Fibroblast of skin of back (primary cell): ENCODE results near the gene MNX1.

ENCODE experiments used
- DNase-seq: peaks from one replicate; pipeline ENCODE4 v3.0.0-alpha.2; 2013

MNX1 gene

DNA sequence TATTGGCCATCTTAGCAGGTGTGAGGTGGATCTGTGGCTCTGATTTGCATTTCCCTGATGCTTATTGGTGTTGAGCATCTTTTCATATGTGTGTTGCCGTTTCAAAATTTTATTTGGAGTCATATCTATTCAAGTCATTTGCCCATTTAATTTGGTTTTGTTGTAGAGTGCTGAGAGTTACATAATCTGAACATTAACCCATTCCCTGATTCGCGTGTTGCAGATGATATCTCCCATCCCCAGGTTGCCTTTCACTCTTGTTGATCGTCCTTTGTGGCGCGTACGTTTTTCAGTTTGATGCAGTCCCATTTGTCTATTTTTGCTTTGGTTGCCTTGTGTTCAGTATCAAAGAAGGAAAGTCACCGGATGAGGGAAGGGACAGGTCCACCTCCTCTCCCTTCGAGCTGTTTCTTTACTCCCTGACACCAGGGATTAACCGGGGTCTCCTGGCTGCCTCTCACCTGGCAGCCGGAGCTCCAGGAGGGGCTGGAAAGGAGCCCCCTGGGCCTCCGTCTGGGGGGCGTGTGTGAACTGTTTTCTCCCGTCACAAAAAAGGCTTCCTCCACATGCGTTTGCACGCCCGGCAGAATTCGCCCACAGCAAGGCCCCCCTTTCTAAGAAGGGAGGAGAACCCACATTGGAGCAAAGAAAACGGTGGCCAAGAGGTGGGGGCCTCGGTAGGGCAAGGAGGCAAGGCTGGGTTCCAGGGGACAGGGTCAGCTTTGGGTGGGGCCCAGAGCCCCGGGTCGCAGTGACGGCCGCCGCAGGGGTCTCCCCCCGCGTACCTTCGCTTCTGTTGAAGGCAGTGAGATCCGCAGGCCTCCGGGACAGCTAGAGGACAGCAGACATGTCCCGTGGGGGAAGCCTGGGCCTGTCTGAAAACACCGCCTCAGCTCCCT, 8.3 kb downstream of the MNX1 start:
- DNase-seq: no peak

DNA sequence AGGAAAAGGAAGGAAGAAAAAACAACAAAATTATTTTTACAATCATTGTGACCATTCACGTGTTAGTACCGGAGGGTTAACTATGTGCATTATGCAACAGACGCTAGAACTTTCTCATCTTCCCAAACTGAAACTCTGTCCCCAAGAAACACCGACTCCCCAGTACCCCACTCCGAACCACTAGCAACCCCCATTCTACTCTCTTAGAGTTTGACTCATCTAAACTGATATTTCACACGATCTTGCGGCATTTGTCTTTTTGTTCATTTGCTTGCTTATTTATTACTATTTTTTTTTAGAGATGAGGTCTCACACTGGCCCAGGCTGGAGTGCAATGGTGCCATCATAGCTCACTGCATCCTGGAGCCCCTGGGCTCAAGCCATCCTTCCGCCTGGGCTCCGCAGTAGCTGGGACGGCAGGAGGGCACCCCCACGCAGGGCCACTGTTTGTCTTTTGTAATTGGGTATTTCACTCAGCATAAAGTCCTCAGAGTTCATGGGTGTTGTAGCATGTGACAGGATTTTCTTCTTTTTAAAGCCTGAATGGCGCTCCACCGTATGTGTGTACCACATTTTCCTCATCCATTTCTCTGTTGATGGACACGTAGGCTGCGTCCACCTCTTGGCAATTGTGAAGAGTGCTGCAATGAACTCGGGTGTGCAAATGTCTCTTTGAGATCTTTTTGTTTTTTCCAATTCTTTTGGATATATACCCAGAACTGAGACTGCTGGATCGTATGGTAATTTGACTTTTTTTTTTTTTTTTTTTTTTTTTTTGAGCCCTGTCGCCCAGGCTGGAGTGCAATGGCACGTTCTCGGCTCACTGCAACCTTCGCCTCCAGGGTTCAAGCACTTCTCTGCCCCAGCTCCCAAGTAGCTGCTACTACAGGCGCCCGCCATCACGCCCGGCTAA, 9.5 kb downstream of the MNX1 start:
- no peak for DNase-seq

DNA sequence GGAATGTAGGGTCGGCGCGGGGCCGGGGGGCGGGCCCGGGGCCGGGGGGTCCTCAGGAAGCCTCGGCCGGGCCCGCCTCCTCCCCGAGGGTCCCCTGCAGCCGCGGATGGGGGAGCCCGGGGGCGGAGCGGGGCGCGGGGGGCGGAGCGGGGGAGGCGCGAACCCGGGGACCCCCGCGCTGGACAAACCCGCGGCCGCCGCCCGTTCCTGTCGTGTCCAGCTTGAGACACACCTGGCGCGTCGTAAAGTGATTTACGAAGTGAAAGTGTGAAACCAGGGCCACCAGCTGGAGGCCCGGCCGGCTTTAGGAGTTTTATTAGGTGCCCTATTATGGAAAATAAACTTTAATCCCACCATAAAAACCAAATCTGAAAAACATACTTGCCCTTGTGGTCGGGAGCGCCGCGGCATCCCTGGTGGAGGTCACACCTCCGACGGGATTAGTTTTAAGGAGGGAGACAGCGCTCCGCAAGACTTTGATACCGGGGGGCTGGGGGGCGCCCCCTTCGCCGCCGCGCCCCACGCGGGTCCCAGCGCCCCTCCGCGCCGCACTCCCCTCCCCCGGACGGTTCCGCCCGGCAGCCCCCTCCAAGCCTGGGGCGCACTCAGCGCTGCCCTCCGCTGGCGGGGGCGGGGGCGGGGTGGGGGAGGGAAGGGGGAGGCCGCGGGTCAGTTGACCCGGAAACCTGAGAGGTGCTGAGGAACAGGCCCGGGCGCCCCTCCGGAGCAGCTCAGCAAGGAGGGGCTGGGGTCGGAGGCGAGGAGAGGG, 10.3 kb downstream of the MNX1 start:
- no peak for DNase-seq

DNA sequence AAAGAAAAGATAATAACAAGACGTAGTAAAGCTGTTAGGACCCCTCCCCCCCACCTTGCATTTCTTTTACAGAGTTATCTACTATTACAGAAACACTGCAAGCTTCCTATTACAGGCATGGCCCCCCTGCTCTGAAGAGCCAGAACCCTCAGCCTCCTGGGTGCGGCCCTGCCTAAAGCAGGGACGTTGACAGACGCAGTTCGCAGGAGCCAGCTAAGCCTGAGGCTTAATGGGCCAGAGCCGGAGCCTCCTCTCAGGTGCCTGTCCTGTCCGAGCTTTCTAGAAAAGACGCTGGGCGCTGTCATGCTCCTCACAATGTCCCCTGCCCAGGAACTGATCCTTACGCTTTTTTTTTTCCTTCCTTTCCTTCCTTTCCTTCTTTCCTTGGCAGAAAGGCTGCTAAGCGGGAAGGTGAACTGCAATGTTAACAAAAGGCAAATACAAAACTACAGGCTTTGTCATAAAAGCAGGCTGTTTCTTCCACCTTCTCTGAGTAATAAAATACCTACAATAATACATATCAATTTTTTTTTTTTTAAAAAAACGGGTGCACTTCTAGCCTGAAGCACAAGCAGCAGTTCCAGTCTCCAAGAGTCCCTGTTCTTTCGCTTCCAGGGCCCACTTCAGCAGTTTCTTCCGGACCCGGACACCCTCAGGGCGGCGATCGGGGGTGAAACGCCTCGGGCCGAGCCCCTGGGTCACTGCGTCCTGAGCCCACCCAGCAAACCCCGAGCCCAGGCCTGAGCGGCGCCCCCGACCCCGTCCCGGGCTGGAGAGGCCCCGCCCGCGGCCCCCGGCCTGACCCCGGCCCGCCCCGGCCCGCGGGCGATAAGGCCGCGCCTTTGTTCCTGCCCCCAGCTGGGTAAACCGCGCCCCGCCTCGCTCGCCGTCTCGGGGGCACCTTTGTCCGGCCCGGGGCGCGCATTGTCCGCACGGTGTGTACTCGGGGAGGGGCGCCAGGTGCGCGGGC, 11.2 kb downstream of the MNX1 start:
- DNase-seq: no peak

DNA sequence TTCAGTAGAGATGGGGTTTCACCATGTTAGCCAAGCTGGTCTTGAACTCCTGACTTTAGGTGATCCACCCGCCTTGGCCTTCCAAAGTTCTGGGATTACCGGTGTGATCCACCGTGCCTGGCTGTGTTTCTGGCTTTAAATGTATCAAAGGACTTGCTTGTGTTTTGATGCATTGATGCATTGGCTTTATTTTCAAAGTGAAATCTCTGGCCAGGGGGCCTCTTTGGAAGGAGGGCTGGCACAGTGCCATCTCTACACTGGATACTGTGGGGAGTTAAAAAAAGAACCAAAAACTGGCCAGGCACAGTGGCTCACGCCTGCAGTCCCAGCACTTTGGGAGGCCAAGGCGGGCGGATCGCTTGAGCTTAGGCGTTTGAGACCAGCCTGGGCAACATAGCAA, 16.0 kb downstream of the MNX1 start:
- no peak for DNase-seq

DNA sequence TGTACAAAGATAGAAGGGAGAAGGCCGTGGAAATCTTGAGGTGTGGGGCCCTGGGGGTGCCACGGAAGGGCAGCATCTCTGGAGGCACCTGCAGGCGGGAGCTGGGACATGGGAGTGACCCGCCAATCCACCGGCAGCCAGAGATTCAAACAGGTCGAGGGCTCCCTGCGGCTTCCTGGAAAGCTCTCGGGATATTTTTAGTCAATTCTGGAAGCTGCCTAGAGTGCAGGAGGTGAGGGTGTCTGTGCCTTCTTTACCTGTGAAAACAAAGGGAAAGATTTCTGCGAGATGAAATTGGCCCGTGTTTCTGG, 16.6 kb downstream of the MNX1 start:
- no peak for DNase-seq

DNA sequence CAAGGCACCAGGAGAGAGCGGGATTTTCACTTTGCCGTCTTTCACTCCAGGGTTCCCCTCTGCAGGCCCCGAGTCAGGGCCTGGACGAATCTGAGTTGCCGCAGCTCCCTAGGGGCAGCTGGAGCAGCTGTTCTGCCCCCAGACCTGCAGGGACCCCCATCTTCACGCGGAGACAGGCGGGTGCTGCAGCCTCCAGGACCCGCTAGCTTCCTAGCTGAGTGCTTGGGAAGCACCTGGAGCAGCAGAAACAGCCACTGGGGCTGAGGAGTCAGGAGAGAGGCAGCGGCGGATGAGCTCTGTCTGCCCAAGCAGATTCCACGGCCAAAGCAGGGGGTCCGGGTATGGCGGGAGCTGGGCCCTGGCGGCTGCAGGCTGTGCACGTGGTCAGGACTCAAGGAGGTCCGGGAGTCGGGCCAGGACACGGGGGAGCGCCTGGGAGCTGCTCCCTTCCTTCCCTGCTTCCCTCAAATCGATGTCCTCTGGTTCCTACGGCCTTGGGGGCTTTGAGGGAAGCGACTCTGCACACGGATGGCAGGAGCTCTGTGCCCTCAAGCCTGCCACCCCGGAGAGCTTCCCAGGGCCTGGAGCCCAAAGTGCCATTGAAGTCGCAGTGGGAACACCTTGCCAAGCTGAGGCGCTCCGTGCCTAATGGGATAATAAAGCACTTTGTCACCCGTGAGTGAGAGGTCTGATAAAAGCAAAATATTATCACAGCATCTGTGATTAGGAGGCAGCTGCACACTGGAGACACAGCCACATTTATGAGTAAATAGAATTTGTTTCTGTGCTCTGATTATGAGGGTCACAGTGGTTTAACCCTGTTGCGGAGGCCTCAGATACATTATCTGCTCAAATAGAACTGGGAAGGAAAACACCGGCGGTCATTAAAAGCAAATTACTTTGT, 17.2 kb downstream of the MNX1 start:
- DNase-seq: no peak

DNA sequence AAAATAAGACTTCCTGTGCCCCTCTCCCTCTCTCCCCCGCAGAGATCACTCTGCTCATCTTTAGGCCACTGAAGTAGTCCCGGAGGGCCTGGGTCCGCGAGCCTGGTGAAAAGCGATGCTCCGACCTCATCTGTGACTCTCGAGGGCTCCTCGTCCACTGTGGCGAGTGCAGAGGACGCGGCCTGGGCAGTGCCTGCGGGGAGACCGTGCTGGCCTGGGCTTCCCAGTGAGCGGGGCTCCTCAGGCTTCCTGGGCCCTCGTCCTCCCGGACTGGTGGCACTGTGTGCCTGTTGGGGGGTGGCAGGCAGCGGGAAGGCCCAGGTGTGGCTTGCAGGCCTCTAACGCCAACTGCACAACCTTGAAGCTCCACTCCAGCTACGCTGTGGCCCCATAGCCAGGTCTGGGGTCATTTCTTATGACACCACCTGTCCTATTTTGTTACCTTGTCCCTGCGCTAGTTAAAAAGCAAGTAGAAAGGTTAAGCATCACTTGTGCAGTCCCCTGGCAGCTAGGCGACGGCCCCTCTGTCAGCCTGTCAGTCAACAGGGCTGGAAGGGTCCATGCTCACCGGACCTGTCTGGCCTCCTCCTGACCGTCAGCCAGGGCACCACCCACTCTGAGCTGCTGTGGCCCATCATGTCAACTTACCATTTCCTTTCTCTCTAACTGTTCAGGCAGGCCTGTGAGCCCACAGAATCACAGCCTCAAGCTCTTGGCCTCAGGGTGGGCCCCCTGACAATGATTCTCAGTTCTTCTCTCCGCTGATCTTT, 20.5 kb downstream of the MNX1 start:
- no peak for DNase-seq

DNA sequence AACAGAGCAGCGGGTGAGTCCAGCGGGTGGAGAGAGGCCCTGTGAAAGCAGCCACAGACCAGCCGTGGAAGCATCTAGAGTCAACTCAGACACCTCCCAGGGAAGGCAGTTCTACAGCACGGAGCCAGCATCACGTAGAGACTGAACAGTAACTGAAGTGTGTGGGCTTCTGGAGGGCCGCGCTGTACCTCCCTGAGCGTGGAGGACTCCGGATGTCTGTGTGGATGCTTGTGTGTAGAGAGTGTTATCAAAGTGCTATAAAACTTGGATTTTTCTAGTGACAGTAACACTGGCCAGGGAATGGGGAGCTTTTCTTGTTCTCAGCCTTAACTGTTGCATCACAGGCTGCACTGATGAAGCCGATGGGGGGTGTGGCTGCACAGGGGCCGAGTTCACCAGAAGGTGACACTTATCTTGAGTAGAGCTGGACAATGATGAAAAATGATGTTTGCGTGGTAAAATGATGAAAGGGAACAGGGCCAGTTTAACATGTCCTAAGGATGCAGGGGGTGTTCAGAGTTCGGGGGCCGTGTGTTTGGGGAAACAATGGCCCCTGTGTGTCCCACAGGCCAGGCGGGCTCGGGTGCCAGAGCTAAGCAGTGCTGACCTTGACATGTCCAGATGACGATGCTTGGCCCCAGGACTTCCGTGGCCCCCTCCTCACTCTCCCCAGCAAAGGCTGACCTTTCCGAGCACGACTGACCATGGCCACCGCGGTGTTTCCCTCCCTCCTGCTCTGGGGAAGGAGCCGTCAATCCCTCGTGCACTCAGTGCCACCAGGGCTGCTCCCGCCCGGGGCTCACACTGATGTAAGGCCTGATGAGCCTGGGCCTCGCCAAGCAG, 21.9 kb downstream of the MNX1 start:
- no peak for DNase-seq

DNA sequence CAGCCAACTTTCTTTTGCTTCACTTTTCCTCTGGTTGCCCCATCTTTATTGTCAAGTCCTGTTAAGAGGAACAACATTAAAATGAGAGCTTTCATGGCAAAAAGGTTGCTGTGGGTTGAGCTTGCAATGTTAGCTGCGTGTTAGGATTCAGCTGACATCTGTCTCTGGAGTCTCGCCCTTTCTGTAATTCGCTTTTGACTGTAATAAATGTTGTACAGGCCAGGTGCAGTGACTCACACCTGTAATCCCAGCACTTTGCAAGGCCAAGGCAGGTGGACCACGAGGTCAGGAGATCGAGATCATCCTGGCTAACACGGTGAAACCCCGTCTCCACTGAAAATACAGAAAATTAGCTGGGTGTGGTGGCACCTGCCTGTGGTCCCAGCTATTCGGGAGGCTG, 24.1 kb downstream of the MNX1 start:
- DNase-seq: no peak

DNA sequence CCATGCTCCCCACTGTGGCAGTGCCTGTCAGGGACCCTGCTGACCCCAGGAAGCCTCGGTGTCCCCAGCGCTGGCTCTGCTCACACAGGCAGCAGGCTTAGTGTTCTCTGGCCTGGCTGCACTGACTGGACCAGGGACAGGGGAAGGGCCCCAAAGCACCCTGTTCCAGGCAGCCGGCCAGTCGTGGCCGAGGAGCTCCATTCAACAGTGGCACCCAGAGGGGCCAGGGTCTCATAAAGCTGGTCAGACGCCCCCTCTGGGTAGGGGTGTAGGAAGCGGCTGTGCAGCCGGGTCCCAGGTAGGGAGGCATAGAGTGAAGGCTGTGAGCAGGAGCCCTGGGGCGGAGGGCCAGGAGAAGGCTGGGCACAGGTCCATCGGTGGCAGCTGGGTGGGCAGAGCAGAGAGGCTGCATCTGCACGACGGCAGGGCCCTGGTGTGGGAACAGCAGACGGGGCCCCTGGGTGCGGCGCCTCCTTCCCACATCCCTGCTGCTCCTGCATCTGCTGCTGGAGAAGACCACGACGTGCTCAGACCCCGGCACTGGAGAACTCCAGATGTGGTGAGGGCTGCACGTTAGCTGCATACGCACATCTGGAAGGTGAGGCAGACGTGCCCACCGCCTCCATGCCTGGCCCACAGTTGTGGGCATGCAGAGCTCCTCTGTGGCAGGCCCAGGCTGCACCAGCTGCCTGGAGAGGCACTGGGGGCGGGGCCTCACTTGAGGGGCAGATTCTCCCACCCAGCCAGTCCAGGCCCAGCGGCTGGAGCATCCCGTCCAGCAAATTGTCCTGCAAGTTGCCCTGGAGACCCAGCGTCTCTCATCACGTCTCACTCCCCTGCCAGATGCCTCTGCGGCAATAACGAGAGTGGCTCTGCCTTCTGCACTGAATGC, 25.1 kb downstream of the MNX1 start:
- no peak for DNase-seq

DNA sequence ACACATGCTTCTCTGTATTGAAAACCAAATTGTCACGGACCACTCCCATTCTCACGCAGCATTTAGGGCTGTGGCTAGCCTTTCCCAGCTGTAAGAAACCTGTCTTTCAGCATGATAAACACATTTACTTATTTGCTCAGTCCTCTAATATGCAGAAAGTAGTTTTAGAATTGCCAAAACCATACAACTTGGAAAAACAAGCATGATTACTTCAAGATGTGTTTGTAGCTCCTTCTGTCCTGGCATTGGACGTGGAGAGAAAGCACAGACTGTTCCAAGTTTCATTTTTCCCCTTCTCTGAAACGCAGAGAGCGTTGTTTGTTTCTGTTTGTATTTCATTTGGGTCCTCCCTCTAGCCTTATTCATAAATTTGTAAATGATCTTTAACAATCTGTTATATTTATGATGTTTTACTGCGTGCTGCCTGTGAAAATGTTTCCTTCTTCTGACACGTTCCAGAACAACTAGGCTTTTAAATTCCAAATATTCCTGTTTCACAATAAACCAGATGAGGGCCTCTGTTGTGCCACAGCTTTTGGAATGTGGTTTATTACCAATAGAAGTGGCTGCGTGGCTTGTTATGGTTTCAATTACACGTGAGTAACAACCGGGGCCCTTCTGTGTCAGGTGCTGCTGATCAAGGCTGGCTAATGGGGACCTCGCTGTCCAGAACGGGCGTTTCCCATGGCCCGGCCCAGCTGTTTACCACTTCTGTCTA, 26.1 kb downstream of the MNX1 start:
- peak; percentile 7 for DNase-seq

DNA sequence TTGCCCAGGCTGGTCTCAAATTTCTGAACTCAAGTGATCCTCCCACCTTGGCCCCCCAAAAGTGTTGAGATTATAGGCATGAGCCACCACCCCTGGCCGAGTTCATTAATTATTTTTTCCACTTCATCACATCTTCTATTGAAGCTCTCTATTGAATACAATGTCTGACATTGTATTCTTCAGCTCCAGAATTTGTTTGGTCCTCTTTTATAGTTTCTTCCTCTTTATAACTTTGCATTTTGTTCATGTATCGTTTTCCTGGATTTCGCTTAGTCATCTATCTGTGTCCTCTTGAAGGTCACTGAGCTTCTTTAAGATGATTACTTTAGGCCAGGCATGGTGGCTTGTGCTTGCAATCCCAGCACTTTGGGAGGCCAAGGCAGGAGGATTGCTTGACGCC, 30.8 kb downstream of the MNX1 start:
- no peak for DNase-seq

DNA sequence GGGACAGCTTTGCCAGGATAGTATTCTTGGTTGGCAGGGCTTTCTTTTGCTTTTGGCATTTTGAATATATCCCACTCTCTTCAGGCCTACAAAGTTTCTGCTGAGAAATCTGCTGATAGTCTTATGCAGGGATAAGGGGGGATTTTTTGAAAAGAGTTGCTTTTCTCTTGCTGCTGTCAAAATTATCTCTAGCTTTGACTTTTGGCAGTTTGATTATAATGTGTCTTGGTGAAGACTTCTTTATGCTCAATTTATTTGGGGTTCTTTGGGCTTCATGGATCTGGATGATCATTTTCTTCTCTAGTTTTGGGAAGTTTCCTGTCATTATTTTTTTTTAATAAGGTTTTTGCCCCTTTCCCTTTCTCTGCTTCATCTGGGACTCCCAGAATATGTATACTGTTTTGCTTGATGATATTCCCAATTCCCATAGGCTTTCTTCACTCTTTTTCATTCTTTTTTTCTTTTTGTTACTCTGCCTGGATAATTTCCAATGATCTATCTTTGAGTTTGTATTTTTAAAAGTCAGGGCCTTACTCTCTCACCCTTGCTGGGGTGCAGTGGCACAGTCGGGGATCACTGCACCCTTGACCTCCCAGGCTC, 31.4 kb downstream of the MNX1 start:
- no peak for DNase-seq

DNA sequence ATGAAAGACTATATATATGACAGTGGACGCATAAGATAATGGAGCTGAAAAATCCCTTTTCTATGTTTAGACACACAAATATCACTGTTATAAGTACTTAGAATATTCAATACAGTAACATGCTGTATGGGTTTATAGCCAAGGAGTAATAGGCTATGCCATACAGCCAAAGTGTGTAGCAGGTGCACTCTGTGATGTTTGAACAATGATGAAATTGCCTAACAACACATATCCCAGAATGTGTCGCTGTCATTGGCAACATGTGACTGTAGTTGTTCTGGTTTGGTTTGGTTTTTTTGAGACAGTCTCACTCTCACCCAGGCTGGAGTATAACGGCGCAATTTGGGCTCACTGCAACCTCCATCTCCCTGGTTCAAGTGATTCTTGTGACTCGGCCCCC, 34.8 kb downstream of the MNX1 start:
- DNase-seq: no peak

DNA sequence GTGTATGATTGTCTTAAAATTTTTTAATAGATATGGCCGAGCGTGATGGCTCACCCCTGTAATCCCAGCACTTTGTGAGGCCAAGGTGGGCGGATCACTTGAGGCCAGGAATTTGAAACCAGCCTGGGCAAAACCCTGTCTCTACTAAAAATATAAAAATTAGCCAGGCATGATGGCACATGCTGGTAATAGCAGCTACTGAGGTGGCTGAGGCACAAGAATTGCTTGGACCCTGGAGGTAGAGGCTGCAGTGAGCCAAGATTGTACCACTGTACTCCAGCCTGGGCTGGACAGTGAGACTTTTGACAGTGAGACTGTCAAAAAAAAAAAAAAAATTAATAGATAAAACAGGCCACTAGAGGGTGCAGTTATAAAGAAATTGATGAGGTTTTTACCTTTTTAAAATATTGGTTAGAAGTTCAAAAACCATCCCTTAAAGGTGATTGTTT, 40.5 kb downstream of the MNX1 start:
- peak; percentile 5 for DNase-seq

DNA sequence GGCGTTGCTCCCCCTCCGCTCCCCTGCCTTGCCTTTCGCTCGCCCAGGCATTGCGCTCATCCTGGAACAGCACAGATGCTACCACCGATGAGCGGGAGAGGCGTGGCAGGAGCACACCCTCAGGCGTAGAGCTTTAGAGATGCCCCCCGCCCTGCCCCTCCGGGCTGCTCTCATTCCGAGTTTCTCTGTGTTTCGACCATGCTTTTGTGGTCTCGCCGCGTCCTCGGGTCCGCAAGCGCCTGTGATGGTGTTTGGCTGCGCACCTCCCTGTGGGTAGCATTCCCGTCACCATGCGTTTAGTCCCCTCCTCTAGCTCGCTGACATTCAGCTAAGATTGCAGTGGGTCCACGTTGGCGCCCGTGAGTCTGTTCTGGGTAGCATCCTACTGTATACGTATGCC, 42.3 kb downstream of the MNX1 start:
- DNase-seq: no peak
